ENCODE data around the gene HOXB1.

DNA sequence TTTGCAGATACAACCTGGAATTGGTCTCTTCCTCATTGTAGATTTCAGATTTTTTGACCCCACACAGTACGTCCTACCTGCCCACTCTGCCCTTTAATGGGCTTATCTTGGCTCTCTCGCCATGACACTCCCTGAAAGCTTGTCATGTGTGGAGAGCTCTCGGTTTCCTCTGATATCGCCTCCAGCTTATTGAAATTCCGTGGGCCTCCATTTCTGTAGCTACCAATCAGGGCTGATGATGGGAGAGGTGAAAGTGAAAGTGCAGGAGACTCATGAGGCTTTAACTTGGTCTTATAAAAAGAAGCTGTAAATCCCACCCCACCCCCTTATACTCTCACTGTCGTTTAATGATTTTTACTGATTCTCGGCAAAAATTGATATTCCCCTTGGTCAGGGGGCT is 17.7 kb downstream of the HOXB1 start:
- TF ChIP-seq, protein P1, sequence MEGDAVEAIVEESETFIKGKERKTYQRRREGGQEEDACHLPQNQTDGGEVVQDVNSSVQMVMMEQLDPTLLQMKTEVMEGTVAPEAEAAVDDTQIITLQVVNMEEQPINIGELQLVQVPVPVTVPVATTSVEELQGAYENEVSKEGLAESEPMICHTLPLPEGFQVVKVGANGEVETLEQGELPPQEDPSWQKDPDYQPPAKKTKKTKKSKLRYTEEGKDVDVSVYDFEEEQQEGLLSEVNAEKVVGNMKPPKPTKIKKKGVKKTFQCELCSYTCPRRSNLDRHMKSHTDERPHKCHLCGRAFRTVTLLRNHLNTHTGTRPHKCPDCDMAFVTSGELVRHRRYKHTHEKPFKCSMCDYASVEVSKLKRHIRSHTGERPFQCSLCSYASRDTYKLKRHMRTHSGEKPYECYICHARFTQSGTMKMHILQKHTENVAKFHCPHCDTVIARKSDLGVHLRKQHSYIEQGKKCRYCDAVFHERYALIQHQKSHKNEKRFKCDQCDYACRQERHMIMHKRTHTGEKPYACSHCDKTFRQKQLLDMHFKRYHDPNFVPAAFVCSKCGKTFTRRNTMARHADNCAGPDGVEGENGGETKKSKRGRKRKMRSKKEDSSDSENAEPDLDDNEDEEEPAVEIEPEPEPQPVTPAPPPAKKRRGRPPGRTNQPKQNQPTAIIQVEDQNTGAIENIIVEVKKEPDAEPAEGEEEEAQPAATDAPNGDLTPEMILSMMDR (IDR thresholded peaks at IDR 0.05) = no peak
- TF ChIP-seq POLR2A (IDR thresholded peaks at IDR 0.05) = no peak
